HEK293T (cell line): ENCODE results near the gene SNX21.

Experiments
- ARNT ChIP-seq: fragments of 450-650 bp; IDR thresholded peaks from 2 replicates; pipeline ENCODE4 v1.6.1; 2017; ENCODE audit warnings: mild to moderate bottlenecking
- ELF4 ChIP-seq: fragments of 450-650 bp; IDR thresholded peaks from 2 replicates; pipeline ENCODE4 v1.6.1; 2017; ENCODE audit warnings: antibody characterized with exemption
- FOXM1 ChIP-seq: fragments of 450-650 bp; IDR thresholded peaks from 2 replicates; pipeline ENCODE4 v1.6.1; 2017; ENCODE audit warnings: mild to moderate bottlenecking, borderline replicate concordance
- HDGF ChIP-seq: fragments of 450-650 bp; IDR thresholded peaks from 2 replicates; pipeline ENCODE4 v1.6.1; 2017; ENCODE audit warnings: antibody characterized with exemption, borderline replicate concordance
- NFRKB ChIP-seq: fragments of 450-650 bp; IDR thresholded peaks from 2 replicates; pipeline ENCODE4 v1.6.1; 2016; ENCODE audit warnings: mild to moderate bottlenecking, moderate library complexity
- SP1 ChIP-seq: fragments of 450-650 bp; IDR thresholded peaks from 2 replicates; pipeline ENCODE4 v1.6.1; 2017

DNA sequence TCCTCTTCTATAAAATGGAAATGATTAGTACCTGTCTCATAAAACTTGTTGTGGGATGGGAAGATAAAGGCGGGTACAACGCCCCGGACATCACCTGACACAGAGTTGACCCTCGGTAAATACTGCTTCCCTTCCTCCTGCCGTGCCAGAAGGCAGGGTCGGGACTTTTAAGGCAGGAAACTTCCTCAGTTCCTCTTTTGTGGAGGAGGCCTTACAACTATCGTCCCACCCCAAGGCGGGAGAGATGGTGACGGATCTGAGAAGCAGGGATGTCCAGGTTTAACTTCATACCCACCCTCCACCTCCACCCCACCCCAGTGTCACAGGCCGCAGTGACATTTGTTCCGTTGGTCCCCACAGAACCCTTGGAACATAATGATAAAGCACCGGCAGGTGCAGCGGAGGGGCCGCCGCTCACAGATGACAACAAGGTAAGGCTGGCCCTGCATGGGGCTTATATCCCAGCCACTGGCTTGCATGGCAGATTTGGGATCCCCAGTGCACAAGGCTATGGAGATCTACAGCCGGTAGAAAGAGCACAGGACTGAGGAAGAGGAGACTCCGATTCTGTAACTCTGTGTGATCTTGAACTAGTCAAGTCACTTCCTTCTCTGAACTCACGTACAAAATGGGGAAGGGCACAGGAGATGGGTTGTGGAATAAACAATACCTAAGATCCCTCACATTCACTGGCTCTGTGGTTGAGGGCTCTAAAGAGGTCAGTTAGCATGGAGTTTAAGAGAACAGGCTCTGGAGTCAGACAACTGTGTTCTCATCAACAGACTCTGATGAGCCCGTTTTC is 41.1 kb upstream of the SNX21 start:
- no peak for TF ChIP-seq NFRKB
- no peak for TF ChIP-seq SP1
- no peak for TF ChIP-seq HDGF
- TF ChIP-seq ELF4, result no peak
- TF ChIP-seq ARNT, result no peak
- TF ChIP-seq FOXM1, result no peak
